NT2/D1 (cell line): ENCODE data around the gene SYT2.

ENCODE experiments used
- YY1 ChIP-seq: IDR thresholded peaks from 2 replicates; pipeline ENCODE4 v1.6.1; 2011; ENCODE audit not compliant: insufficient read length, insufficient read depth
- ZNF274 ChIP-seq: IDR thresholded peaks from 2 replicates; pipeline ENCODE4 v1.6.1; 2011; ENCODE audit warnings: mild to moderate bottlenecking, low read depth, low read length

DNA sequence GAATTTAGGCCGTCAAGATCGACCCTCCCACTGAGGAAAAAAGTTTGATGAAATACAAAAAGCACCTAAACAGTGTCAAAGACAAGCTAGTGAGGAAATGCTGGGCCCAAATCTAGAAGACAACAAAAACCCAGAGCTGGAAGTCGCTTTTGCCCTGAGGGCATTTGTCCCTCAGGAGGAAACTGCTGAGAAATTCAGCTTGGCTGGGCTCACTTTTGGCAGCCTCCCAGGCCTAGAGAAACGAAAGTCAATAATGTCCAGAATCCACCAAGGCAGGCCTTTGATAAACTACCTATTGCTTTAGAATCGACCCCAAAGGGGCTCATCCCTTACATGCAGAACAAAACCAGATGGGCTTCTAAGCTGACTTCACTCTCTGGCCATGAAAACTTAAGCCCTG is 38.9 kb downstream of the SYT2 start:
- TF ChIP-seq ZNF274 (no peak), YY1 (no peak)
